ENCODE measurements around the gene ZNF667.

The ZNF667 gene

GRCh38 chr19:56393119-56394012, 83.8 kb downstream of the ZNF667 start, which contains the start of gene ZNF582:
ZNF582 (minus strand) TSS chr19:56393534; CDS start chr19:56391752, 1,782 bp downstream.
- peak; percentile 93 to 94 for DNase-seq (ENCODE audit: low read depth in 2 of 2)

All from fibroblast of skin of left quadriceps (primary cell).